ENCODE results near the gene CD44.

DNA sequence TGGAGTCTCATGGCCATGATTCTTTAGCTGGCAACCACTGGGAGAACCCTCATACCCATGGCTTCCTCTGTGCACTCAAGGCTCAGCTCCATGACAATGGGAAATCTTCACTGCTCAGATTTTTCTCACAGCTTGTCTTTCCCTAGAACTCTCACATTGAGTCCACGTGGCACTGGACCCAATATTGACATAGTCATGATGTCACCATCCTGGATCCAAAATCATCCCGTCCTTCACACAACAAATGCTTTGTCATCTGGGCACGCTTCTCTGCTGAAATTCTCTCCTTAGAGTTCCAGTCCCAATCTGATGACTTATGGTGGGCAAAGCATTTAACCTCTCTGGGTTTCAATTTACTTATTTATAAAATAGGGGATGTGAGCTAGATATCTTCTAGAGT is 37.7 kb upstream of the CD44 start:
- TF ChIP-seq CTCF (IDR thresholded peaks at IDR 0.05; ENCODE audit: borderline replicate concordance, extremely low read depth, low read length, poor library complexity, severe bottlenecking), result no peak
- no peak for TF ChIP-seq EZH2 (IDR thresholded peaks at IDR 0.05; ENCODE audit: borderline replicate concordance, low read depth, low read length, severe bottlenecking)

All from DND-41 (cell line).